Measurements from ENCODE around the gene PTPN9.
"Not testable (repeated sequence)": the region's sequence is repeated elsewhere in the genome, so short reads cannot be mapped to it uniquely, and the experiment has no call there.

PTPN9 gene

DNA sequence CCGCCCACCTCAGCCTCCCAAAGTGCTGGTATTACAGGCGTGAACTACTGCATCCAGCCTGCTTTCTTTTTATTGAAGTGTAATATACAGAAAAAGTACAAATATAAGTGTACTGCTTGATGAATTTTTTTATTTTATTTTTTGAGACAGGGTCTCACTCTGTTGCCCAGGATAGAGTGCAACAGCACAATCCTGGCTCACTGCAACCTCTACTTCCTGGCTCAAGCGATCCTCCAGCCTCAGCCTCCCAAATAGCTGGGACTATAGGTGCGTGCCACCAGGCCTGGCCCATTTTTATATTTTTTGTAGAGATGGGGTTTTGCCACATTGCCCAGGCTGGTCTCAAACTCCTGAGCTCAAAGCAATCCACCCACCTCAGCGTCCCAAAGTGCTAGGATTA, 3.8 kb upstream of the PTPN9 start:
- DNase-seq = not testable (repeated sequence)

DNA sequence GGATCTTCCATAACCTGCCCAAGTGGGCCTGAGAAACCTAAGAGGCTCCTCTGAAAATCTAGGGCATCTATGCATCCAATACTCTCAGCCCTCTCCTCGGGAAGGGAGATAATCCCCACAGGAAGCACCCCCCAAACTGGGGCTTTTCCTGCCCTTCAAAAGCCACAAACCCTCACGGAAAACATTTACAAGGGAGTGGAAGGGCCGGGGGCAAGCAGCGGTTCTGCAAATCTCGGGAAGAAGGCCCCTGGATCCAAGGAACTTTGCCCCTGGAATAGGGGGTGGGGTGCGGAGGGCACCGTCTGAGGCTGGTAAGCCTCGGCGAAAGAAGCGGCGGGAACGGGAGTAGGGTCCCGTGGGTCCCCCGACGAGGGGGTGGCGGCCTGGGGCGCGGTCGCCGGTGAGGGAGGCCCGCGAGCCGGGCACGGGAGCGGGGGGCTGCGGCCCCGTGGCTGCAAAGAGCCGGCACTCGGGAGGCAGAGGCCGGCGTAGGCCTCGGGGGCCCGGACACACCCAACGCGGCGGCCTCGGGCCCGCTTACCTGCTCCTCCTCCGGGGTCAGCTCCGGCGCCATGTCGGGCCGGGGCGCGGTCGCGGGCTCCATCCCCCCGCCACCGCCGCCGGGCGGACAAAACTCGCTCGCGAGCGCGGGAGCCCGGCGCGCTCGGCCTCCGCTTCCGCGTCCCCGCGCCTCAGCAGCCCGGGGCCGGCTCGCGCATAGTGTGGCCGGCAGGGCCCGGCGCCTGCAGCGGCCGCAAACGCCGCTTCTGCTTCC, 755 bp downstream of the PTPN9 start:
- DNase-seq = peak; percentile 16

DNA sequence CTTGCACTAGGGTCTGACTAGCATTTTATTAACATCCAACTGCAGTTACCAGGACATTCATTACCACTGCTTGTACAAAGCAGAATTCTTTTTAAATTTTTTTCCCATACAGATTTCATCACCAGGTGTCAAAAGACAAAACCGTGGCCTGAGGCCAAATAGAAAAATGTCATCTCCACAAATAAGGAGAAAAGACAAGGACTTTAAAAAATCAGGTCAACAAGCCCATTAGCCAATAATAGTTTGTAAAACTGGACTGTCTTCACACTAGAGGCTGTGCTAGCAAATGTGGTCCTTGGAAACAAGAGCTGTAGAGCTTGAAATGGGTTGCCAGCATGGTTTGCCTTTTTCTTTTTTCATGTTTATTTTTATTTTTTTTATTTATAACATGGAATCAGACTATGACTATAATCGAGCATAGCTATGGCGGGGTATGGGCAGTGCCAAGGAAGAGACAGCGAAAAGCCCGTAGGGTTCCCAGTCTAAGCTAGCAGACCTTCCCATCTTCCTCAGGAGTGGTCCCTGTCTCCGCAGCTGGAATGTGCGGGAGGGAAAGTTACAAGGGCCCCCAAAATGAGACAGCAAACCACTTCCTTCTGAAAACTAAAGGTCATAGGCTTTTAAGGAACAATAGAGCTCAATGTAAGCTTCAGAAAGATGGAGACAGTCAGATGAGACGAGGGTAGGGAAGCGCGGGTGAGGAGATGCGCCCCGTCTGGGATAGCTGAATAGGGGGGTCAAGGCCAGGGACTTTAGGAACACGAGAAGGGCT, 1.5 kb downstream of the PTPN9 start:
- no peak for DNase-seq

DNA sequence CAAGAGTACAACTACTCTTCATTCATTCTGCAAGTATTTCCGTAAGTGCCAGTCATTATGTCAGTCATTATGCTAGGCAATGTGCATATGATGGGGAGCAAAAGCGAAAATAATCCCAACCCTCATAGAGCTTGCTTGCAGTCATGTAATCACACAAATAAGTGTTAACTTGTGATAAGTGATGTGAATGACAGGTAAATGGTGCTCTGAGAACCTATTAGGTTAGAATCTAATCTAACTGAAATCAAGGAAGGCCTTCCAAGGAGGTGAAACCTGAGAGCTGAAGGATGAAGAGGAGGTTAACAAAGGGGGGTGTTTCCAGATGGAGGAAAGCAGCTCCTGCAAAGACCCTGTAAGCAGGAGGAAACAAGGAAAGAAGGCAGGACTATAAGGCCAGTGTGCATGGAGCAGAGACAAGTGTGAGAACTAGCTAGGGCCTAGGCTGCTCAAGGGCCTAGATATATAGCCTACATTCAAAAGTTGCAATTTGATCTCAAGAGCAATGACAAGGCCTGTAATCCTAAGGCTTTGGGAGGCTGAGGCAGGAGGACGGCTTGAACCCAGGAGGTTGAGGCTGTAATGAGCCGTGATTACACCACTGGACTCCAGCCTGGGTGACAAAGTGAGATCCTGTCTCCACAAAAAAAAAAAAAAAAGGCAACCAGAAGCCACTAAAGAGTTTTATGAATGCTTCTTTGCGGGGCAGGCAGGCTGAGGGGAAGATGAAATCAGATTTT, 5.3 kb downstream of the PTPN9 start:
- DNase-seq = no peak

DNA sequence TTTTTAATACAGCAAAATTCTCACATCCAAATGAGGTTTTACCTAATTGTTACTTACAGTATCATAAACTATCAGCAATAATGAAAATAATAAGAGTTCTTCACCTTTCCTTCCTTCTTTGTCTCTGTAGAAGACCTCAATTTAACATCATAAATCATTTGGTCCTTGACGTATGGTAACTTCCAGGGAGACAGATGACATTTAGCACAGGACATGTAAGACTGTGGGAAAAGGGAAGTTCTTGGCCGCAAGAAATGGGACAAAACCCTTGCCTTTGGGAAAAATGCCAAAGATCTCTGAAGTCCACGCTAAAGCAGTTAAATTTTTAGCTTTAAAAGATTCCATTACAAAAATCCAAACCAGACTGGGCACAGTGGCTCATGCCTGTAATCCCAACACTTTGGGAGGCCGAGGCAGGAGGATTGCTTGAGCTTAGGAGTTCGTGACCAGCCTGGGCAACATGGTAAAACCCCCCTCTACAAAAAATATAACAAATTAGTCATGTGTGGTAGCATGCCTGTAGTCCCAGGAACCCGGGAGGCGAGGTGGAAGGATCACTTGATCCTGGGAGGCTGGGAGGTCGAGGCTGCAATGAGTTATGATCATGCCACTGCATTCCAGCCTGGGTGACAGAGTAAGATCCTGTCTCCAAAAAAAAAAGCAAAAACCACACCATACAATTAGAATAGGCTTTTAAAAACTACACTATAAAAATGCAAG, 8.8 kb downstream of the PTPN9 start:
- no peak for DNase-seq

DNA sequence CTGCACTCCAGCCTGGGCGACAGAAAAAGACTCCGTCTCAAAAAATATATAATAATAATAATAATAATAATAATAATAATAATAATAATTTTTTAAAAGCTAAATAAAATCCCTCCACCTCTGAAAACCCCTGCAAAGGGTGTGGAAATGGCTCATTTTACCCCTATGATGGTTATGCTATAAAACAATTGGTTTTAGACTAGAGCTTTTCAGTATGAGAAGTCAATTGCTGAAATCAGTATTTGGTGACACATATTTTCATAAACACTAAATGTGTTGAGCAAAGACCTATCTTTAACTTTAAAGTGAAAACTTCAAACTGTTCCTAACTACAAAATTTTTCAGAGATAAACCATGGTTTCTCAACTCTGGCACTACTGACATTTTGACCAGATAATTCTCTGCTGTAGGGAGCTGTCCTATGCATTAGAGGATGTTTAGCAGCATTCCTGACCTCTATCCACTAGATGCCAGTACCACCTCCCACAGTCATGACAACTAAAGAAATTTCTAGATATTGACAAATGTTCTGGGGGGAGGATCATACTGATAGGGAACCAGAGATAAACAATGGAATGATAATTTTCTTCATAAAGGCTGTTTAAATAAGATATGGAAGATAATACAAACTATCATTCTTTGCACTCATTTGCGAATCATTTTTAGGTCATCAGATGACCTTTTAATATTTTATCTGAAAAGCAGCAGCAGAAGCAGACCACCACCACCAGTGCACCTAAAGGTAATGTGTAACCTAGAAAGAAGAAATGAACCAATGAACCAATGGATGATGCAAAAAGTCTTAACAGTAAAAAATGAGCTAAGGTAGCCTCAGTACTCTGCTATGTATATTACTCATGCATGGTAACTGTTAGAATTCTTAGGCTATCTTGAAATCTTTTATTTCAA, 13.8 kb downstream of the PTPN9 start:
- no peak for DNase-seq

DNA sequence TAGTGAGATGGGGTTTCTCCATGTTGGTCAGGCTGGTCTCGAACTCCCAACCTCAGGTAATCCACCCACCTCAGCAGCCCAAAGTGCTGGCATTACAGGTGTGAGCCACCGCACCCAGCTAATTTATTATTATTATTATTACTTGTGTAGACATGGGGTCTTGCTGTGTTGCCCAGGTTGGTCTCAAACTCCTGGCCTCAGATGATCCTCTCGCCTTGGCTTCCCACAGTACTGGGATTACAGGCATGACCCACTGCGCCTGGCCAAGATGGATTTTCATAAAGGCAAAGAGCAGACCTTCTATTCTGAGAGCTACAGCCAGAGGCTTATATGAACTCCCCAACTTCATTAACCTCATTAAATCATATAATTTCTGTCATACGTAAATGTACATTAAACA, 17.2 kb downstream of the PTPN9 start:
- DNase-seq = no peak

DNA sequence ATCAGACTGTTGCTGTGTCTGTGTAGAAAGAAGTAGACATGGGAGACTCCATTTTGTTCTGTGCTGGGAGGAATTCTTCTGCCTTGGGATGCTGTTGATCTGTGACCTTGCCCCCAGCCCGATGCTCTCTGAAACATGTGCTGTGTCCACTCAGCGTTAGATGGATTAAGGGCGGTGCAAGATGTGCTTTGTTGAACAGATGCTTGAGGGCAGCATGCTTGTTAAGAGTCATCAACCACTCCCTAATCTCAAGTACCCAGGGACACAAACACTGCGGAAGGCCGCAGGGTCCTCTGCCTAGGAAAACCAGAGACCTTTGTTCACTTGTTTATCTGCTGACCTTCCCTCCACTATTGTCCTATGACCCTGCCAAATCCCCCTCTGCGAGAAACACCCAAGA, 19.8 kb downstream of the PTPN9 start:
- not testable (repeated sequence) for DNase-seq

DNA sequence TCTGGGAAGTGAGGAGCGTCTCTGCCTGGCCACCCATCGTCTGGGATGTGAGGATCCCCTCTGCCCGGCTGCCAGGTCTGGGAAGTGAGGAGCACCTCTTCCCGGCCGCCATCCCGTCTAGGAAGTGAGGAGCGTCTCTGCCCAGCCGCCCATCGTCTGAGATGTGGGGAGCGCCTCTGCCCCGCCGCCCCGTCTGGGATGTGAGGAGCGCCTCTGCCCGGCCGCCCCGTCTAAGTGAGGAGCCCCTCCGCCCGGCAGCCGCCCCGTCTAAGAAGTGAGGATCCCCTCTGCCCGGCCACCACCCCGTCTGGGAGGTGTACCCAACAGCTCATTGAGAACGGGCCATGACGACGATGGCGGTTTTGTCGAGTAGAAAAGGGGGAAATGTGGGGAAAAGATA, 20.2 kb downstream of the PTPN9 start:
- DNase-seq = not testable (repeated sequence)

DNA sequence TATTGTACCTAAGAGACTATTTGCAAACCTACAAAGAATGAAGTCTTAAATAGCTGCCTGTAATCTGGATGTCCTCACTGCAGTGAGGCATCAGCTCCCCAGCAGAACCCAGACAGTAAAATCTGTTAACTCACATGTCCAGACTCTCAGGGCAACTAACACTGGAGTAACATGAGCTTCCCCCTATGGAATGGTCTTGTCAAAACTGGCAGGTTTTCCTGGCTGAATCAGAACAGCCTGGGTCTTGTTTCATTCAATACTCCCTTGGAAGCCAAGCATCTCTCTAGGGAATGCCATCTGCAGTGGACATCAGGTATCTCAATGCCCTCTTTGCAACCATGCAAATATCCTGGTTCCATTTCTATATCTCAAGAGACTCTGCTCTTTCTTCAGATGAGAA, 24.4 kb downstream of the PTPN9 start:
- DNase-seq = no peak

DNA sequence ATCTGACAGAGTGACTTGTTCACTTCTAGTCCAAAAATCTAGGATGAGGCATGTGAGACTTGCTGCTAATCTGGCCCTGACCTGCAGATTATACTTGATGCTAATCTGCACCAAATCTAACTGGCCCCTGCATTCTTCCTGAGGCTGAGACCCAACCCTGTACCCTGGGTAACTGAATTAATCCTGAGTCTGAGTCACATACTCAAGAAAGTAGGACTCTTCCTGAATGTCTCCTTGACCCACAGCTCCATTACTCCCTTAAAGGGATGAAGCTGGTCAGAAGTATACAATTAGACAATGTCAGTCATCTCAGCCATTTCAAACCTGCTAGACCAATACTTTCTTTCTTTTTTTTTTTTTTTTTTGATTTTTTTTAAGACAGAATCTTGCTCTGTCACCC, 25.5 kb downstream of the PTPN9 start:
- DNase-seq = no peak

DNA sequence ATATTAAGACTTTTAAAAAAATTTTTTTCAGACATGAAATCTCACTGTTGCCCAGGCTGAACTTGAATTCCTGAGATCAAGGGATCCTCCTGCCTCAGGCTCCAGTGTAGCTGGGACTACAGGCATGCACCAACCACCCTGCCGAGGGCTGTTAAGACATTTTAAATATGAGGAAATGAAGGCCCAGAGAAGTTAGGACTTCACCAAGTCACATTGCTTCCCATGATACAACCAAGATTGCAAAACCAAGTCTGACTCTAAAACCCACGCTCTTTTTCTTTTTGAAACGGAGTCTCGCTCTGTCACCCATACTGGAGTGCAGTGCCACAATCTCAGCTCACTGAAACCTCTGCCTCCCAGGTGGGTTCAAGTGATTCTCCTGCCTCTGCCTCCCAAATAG, 28.0 kb downstream of the PTPN9 start:
- no peak for DNase-seq

DNA sequence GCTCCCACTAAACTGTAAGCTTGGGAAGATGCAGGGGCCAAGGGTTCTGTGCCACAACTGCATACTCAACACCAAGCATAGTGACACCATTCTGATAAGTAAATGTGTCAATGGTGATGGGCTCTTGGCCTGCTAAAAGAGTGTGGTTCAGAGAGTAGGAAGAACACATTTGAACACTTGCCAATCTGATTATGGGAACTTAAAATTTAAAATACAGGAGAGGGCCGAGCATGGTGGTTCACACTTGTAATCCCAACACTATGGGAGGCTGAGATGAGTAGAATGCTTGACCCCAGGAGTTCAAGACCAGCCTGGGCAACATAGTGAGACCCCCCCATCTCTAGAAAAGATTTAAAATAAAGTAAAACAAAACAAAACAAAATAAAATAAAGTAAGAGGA, 34.1 kb downstream of the PTPN9 start:
- no peak for DNase-seq

DNA sequence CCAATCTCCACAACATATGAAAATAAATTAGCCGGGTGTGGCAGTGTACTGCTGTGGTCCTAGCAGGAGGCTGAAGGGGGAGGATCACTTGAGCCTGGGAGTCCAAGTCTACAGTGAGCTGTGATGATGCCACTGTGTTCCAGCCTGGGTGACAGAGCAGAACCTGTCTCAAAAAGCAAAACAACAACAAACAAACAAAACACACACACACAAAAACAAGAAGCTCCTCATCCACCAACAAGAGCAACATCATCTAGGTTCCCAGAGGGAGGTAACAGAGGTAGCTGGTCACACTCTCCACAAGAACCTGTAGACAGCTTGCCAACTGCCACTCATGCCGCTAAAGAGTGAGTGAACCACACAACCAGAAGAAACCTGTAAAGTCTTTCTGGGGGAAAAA, 34.8 kb downstream of the PTPN9 start:
- DNase-seq = no peak

DNA sequence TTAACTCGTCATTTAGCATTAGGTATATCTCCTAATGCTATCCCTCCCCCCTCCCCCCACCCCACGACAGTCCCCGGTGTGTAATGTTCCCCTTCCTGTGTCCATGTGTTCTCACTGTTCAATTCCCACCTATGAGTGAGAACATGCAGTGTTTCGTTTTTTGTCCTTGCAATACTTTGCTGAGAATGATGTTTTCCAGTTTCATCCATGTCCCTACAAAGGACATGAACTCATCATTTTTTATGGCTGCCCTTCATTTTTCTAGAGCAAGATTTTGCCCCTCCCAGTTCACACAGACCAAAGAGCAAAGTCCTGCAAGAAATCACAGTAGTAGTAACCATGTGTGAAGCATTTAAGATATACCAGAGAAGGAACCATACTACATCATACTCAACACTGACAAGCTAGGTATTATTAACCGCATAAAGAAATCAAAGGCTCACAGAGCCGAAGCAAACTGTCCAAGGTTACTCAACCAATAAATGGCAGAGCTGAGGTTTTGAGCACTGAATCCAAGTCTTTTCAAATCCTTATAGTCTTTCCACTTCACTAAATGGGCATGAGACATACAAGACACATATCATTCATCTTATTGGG, 36.1 kb downstream of the PTPN9 start:
- DNase-seq = not testable (repeated sequence)

DNA sequence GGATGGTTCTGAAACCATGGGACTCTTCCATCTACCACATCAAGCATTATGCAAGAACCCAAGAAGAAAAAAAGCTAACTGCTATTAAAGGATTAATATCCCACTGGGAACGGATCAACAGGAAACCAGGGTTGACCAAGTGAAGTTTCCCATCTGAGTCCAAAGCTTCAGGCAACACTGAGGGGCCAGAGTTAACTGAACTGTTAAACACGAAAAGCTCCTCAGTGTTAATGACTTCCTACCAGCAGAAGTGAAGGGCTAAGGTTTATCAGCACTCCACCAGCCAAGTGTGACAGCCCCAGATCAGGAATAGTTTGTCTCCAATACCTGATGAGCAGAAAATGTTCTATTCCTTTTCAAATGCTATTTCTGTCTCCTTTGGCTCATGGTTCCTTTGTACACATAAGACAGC, 36.7 kb downstream of the PTPN9 start:
- no peak for DNase-seq

DNA sequence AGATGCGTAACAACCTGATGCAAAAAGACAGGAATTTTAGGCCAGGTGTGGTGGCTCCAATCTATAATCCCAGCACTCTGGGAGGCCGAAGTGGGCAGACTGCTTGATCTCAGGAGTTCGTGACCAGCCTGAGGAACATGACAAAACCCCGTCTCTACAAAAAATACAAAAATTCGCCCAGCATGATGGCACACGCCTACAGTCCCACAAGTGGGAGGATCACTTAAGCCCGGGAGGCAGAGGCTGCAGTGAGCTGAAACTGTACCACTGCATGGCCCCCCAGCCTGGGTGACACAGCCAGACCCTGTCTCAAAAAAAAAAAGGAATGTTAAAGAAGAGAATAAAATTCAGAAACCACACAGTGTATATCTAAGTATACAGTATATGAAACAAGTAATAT, 40.7 kb downstream of the PTPN9 start:
- no peak for DNase-seq

DNA sequence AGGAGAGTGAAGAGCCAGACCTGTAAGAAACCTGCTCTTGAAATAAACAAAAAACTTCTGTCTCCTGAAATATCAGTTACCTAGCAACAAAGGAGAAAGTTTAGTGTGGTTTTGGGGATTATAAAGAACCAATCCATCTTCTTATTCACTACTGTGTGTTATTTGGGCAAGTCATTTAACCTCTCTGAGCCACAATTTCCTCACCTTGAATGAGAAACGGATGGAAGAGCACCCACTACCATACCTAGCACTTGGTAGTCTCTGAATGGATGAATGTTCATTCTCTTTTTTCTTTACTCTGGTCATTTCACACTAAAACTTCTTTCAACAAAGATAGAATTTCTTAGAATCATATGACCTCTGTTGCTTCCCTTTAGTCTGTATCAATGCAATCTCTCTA, 45.2 kb downstream of the PTPN9 start:
- DNase-seq = no peak

DNA sequence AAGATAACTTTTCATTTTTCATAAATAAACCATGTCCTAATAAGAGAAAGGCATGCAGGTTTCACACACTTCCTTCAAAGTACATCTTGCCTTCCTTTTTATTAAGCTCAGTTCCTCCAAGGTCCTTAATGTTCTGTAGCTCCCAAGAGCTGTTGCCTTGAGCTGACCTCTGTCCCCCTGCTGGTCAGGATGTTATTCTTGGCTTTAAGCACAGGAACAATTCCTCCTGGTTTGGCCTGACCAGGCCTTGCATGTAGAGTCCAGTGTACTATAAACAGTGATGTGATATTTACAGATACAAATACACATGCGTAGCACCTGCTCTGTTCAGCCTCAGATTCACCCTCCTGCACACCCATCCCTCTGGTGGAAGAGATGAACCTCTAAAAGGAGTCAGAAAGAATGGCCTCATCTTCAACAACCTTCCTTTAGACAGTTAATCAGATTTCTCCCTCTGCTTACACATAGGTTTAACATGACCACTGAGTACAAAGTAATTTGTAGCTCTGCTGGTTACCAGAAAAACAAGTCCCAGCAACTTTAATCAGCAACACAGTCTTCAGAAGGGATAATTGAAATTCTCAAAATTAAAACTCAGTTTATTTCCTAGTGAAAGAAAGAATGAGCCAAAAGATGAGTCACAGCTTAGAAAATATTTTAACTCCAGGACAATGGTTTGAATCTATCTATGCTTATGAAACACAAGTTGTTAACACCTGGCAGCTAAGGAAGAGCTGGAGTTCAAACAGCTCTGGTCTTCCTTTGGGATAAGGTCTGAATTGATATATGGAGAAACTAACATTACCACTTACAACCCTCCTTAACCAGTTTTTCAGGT, 46.5 kb downstream of the PTPN9 start:
- no peak for DNase-seq

DNA sequence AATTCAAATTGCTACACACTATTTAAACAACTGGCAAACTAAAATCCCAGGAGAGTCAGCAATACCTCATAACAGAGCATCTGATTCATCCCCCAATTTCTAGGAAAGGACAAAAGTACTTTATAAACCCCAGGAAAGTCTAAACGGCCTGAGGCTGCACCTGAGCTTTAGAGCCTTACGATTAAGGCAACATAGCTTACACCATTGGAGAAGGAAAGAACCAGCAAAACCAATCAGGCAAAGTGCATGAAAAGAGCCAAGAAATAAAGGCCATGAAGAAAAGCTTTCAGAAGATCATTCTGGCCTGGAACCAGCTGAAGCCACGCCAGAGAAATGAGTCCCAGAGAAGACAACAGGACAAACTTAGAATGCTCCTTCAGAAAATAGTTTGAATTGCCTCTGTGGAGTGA, 48.1 kb downstream of the PTPN9 start:
- DNase-seq = no peak

DNA sequence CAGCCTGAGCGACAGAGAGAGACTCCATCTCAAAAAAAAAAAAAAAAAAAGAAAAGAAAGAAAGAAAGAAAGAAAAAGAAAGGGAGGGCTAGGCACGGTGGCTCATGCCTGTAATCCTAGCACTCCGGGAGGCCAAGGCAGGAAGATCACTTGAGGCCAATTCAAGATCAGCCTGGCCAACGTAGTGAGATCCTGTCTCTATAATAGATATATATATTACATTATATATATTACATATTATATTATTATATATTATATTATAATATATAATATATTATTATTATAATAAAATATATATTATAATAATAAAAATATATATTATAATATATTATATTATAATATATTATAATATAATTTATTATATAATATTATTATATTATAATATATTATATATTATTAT, 48.9 kb downstream of the PTPN9 start:
- no peak for DNase-seq
